Anterior cingulate cortex (tissue), 58 donors: Measurements from ENCODE around the gene PDIA5.

Source experiments
- DNase-seq, 58 donors: peaks; one replicate each; lab custom pipeline; 2025; lab: John Stamatoyannopoulos, UW

PDIA5 gene

GRCh38 chr3:123088387-123088786 is 21.6 kb downstream of the PDIA5 start:
- DNase-seq, result no peak

- peak in 56 of 58 donors; percentile 17 to 88 (median 63) for DNase-seq
Measured at GRCh38 chr3:123089611-123090331, 22.9 kb downstream of the PDIA5 start.

GRCh38 chr3:123090728-123091531 is 24.1 kb downstream of the PDIA5 start:
- DNase-seq, result peak in 1 of 58 donors; percentile 20

GRCh38 chr3:123092243-123092642 is 25.4 kb downstream of the PDIA5 start:
- no peak for DNase-seq

- DNase-seq, result no peak
Measured at GRCh38 chr3:123093696-123094095, 26.9 kb downstream of the PDIA5 start.

GRCh38 chr3:123094516-123095313 is 27.9 kb downstream of the PDIA5 start:
- no peak for DNase-seq

- DNase-seq, result no peak
Measured at GRCh38 chr3:123096126-123096525, 29.3 kb downstream of the PDIA5 start.

- peak in 55 of 58 donors; percentile 15 to 84 (median 66) for DNase-seq
Measured at GRCh38 chr3:123096731-123097130, 29.9 kb downstream of the PDIA5 start.

- DNase-seq, result no peak
Measured at GRCh38 chr3:123098426-123099330, 31.9 kb downstream of the PDIA5 start.

GRCh38 chr3:123099331-123100192 is 32.7 kb downstream of the PDIA5 start:
- DNase-seq, result no peak

GRCh38 chr3:123100193-123100776 is 33.5 kb downstream of the PDIA5 start:
- DNase-seq, result no peak

- DNase-seq, result no peak
Measured at GRCh38 chr3:123102249-123102648, 35.4 kb downstream of the PDIA5 start.

GRCh38 chr3:123102826-123103225 is 36.0 kb downstream of the PDIA5 start:
- no peak for DNase-seq

- DNase-seq, result peak in 2 of 58 donors; percentile 12 to 34
Measured at GRCh38 chr3:123104550-123104949, 37.7 kb downstream of the PDIA5 start.

- peak in 2 of 58 donors; percentile 6 to 17 for DNase-seq
Measured at GRCh38 chr3:123105201-123106189, 38.7 kb downstream of the PDIA5 start.

- DNase-seq, result no peak
Measured at GRCh38 chr3:123110282-123110975, 43.6 kb downstream of the PDIA5 start.
